MCF 10A (cell line): ENCODE measurements around the gene ATG16L2. TPM values are rescaled to one million over a fixed set of nuclear protein-coding genes. Genes with fewer than 3 reads are reported as not detected.

Experiments used
- BruUV-seq: library from RNA; stranded (reverse); fragments of 400-500 nt; replicated peaks from 2 replicates; lab custom pipeline; 2021; lab: Mats Ljungman, UMichigan
- CTCF ChIA-PET: fragments of 300-600 bp; sonication (Branson Sonifier 250); formaldehyde crosslinking; extraction: SDS; loops from one replicate; lab custom pipeline; 2021; ENCODE audit warnings: antibody characterized with exemption, inconsistent platforms; lab: Yijun Ruan, JAX
- POLR2A ChIA-PET: fragments of 300-600, 350-650 bp; sonication (Branson Sonifier 250); formaldehyde crosslinking; extraction: SDS; loops from one replicate; lab custom pipeline; 2020; ENCODE audit warnings: antibody characterized with exemption, inconsistent platforms; lab: Yijun Ruan, JAX
- DNase-seq: peaks from one replicate; pipeline ENCODE4 v3.0.0-alpha.2; 2018; ENCODE audit not compliant: unreplicated experiment
- H3K27ac Mint-ChIP-seq: one replicate; pipeline ENCODE4 v1.8.0; 2022; ENCODE audit warnings: mild to moderate bottlenecking, low read depth, mixed read lengths; ENCODE audit not compliant: unreplicated experiment
- H3K27me3 Mint-ChIP-seq: one replicate; pipeline ENCODE4 v1.8.0; 2022; ENCODE audit warnings: mixed read lengths; ENCODE audit not compliant: insufficient read depth, unreplicated experiment
- H3K36me3 Mint-ChIP-seq: one replicate; pipeline ENCODE4 v1.8.0; 2022; ENCODE audit warnings: mild to moderate bottlenecking, moderate library complexity, mixed read lengths; ENCODE audit not compliant: insufficient read depth, unreplicated experiment
- H3K4me1 Mint-ChIP-seq: one replicate; pipeline ENCODE4 v1.8.0; 2022; ENCODE audit warnings: mixed read lengths; ENCODE audit not compliant: insufficient read depth, unreplicated experiment
- H3K4me3 Mint-ChIP-seq: one replicate; pipeline ENCODE4 v1.8.0; 2022; ENCODE audit warnings: mild to moderate bottlenecking, moderate library complexity, mixed read lengths; ENCODE audit not compliant: unreplicated experiment
- H3K9me3 Mint-ChIP-seq: one replicate; pipeline ENCODE4 v1.8.0; 2022; ENCODE audit warnings: mixed read lengths; ENCODE audit not compliant: unreplicated experiment
- CTCF ChIP-seq: fragments of 200-600 bp; IDR thresholded peaks from one replicate; pipeline ENCODE4 v1.8.0; 2022; ENCODE audit warnings: antibody characterized with exemption, mild to moderate bottlenecking; ENCODE audit not compliant: unreplicated experiment
- intact Hi-C: fragments of 100-400 bp; cut with micrococcal nuclease; formaldehyde crosslinking; loops from 2 replicates; pipeline ENCODE4 v1.14.1; 2022
- total RNA-seq: library from RNA; stranded (reverse); gene quantifications from 2 replicates; pipeline ENCODE4 v1.2.3, GENCODE V29; 2022

The ATG16L2 gene
- total RNA-seq, 1 experiment from 2014 or later = 11.2 TPM

GRCh38 chr11:72863916-72864315 is 49.7 kb downstream of the ATG16L2 start:
- Mint-ChIP-seq H3K27ac (peak overlapping the region; percentile 40), H3K4me3 (no peak overlapping the region), H3K9me3 (no peaks in the 10 kb centered on the region), H3K36me3 (peaks cover 8% of the 10 kb centered on the region), H3K4me1 (peaks cover 11% of the 10 kb centered on the region), H3K27me3 (no peaks in the 10 kb centered on the region)
- no peak for DNase-seq
- intact Hi-C loops = no loop called here
- ChIA-PET POLR2A (interaction anchor here (0.6 kb wide), 1 partner anchor 122 kb away, joined by 3 read pairs; no protein-coding TSS in a partner anchor), CTCF (interaction anchor here (0.6 kb wide), 2 partner anchors 37 to 312 kb away, joined by 3 to 4 read pairs; no protein-coding TSS in a partner anchor)
- TF ChIP-seq CTCF = no peak
- BruUV-seq = no TSS peak

GRCh38 chr11:72864702-72865655 is 50.8 kb downstream of the ATG16L2 start:
- peak; percentile 11 for DNase-seq
- H3K4me1 Mint-ChIP-seq = peaks cover 11% of the 10 kb centered on the region
- ChIA-PET POLR2A (interaction anchor here (0.6 to 0.8 kb wide), 2 partner anchors 10 to 123 kb away, joined by 3 read pairs; no protein-coding TSS in a partner anchor), CTCF (interaction anchor here (0.6 kb wide), 1 partner anchor 379 kb away, joined by 3 read pairs; no protein-coding TSS in a partner anchor)
- H3K36me3 Mint-ChIP-seq = peaks cover 8% of the 10 kb centered on the region
- intact Hi-C loops = no loop called here
- H3K9me3 Mint-ChIP-seq = no peaks in the 10 kb centered on the region
- H3K27ac Mint-ChIP-seq = no peak overlapping the region
- no peaks in the 10 kb centered on the region for H3K27me3 Mint-ChIP-seq
- no peak for TF ChIP-seq CTCF
- no peak overlapping the region for H3K4me3 Mint-ChIP-seq
- no TSS peak for BruUV-seq

GRCh38 chr11:72867970-72868369 is 53.8 kb downstream of the ATG16L2 start:
- Mint-ChIP-seq H3K27me3 (no peaks in the 10 kb centered on the region), H3K9me3 (no peaks in the 10 kb centered on the region), H3K4me3 (no peak overlapping the region), H3K4me1 (peaks cover 11% of the 10 kb centered on the region), H3K36me3 (peaks cover 8% of the 10 kb centered on the region), H3K27ac (no peak overlapping the region)
- TF ChIP-seq CTCF = no peak
- DNase-seq = no peak
- intact Hi-C loops = no loop called here
- ChIA-PET CTCF (no interaction called here), POLR2A (interaction anchor here (0.6 to 1.1 kb wide), 2 partner anchors 10 to 33 kb away, joined by 3 to 5 read pairs; no protein-coding TSS in a partner anchor)
- BruUV-seq = no TSS peak

GRCh38 chr11:72869831-72870230 is 55.6 kb downstream of the ATG16L2 start:
- Mint-ChIP-seq H3K27me3 (no peaks in the 10 kb centered on the region), H3K27ac (no peak overlapping the region)
- no TSS peak for BruUV-seq

More at GRCh38 chr11:72869831-72870230, 55.6 kb downstream of the ATG16L2 start:
- CTCF ChIA-PET = no interaction called here
- intact Hi-C loops = no loop called here
- TF ChIP-seq CTCF = no peak
- DNase-seq = no peak
- Mint-ChIP-seq H3K4me1 (peaks cover 10% of the 10 kb centered on the region), H3K9me3 (no peaks in the 10 kb centered on the region), H3K4me3 (no peak overlapping the region), H3K36me3 (peaks cover 8% of the 10 kb centered on the region)
- POLR2A ChIA-PET = no interaction called here
